Myocyte (in vitro differentiated cells): ENCODE results near the gene MMS22L. TPM values are rescaled to one million over a fixed set of nuclear protein-coding genes. Genes with fewer than 3 reads are reported as not detected.
A peak's percentile ranks its signal among the peaks of the same experiment; 100 is the strongest.

Experiments
- DNase-seq: peaks from one replicate; pipeline ENCODE4 v3.0.0-alpha.2; 2012; ENCODE audit warnings: low read depth
- polyA plus RNA-seq: library from polyadenylated mRNA; unstranded; fragments of >200 nt; gene quantifications from one replicate; pipeline ENCODE4 v1.2.1, GENCODE V29; 2012; ENCODE audit warnings: missing spikeins
- total RNA-seq: library from RNA; depleted of rRNA; stranded (reverse); fragments of >200 nt; gene quantifications from 2 replicates; pipeline ENCODE4 v1.2.3, GENCODE V29; 2014

Gene MMS22L
- total RNA-seq, result 3.8 and 8.9 TPM in 2 replicates
- 2.3 TPM for polyA plus RNA-seq

- peak; percentile 98 for DNase-seq
Observed at GRCh38 chr6:97282726-97283617, at the start of gene MMS22L. TSS of gene MMS22L (minus strand) at chr6:97283216. CDS start at chr6:97282477, 739 bp downstream.

GRCh38 chr6:97322811-97323210 lies 39.8 kb upstream of the MMS22L start:
- DNase-seq, result no peak

- DNase-seq, result no peak
Observed at GRCh38 chr6:97322226-97322625, 39.2 kb upstream of the MMS22L start.

GRCh38 chr6:97316978-97317377 lies 34.0 kb upstream of the MMS22L start:
- no peak for DNase-seq

GRCh38 chr6:97312241-97312640 lies 29.2 kb upstream of the MMS22L start:
- no peak for DNase-seq

- DNase-seq, result no peak
Observed at GRCh38 chr6:97306544-97307320, 23.7 kb upstream of the MMS22L start.

- DNase-seq, result no peak
Observed at GRCh38 chr6:97305414-97306066, 22.5 kb upstream of the MMS22L start.

GRCh38 chr6:97304701-97305100 lies 21.7 kb upstream of the MMS22L start:
- no peak for DNase-seq

- DNase-seq, result peak; percentile 52
Observed at GRCh38 chr6:97294451-97294850, 11.4 kb upstream of the MMS22L start.

GRCh38 chr6:97293198-97293696 lies 10.2 kb upstream of the MMS22L start:
- DNase-seq, result no peak

- no peak for DNase-seq
Observed at GRCh38 chr6:97292671-97293070, 9.7 kb upstream of the MMS22L start.

- DNase-seq, result no peak
Observed at GRCh38 chr6:97291896-97292295, 8.9 kb upstream of the MMS22L start.

GRCh38 chr6:97289332-97289731 lies 6.3 kb upstream of the MMS22L start:
- DNase-seq, result no peak

GRCh38 chr6:97288188-97288587 lies 5.2 kb upstream of the MMS22L start:
- no peak for DNase-seq

- no peak for DNase-seq
Observed at GRCh38 chr6:97282238-97282725, 734 bp downstream of the MMS22L start.

GRCh38 chr6:97280766-97281165 lies 2.2 kb downstream of the MMS22L start:
- no peak for DNase-seq

- no peak for DNase-seq
Observed at GRCh38 chr6:97275804-97276203, 7.2 kb downstream of the MMS22L start.

GRCh38 chr6:97269821-97270220 lies 13.2 kb downstream of the MMS22L start:
- no peak for DNase-seq

- DNase-seq, result no peak
Observed at GRCh38 chr6:97262676-97263075, 20.3 kb downstream of the MMS22L start.

GRCh38 chr6:97246842-97247241 lies 36.2 kb downstream of the MMS22L start:
- no peak for DNase-seq

GRCh38 chr6:97240222-97240621 lies 42.8 kb downstream of the MMS22L start:
- DNase-seq, result no peak
